GM21526 (cell line): ENCODE results near the gene POLD2.

ENCODE experiments used
- ATAC-seq: cut with Tn5 transposase; IDR thresholded peaks from one replicate; pipeline ENCODE4 v1.9.1; 2021; ENCODE audit warnings: moderate library complexity; ENCODE audit not compliant: unreplicated experiment, low FRiP score

The POLD2 gene

DNA sequence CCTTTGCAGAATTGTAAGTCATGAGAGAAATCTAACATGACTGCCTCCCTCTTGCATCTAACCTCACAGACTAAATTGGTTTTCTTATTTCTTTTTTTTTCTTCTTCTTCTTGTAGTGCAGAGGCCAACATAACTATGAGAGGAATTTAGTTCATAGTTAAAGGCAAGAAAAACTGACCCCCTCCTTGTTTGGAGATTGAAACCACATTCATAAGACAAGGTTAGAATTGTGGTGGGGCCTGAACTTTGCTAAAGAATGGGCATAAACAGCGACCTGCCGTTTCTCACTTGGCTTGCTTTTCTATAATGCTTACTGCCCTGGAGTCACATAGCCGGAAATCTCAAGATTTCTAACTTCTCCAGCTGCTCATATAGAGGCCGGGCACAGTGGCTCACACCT, 38.6 kb downstream of the POLD2 start:
- ATAC-seq = no peak

DNA sequence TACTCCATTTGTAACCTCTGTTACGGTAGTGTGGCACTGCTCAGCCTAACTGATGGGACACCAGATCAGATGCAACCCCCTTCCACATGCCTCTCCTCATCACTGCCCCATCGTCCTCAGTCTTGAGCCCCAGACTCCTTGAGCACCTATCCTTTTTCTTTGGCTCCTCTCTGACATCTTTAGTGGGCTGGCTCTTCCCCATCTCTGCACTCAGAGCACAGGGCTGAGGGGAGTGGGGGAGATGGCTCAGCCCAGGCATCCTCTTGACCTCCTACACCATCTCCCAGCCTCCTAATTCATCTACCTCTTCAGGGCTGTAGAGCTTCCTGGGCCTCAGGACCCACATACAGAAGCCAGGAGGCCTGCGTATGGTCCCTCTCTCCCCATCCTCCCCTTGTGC, 39.6 kb downstream of the POLD2 start:
- no peak for ATAC-seq

GRCh38 chr7:44082541-44083207, 40.7 kb downstream of the POLD2 start:
- peak; percentile 83 for ATAC-seq

GRCh38 chr7:44081266-44081748, 42.0 kb downstream of the POLD2 start:
- ATAC-seq = no peak

DNA sequence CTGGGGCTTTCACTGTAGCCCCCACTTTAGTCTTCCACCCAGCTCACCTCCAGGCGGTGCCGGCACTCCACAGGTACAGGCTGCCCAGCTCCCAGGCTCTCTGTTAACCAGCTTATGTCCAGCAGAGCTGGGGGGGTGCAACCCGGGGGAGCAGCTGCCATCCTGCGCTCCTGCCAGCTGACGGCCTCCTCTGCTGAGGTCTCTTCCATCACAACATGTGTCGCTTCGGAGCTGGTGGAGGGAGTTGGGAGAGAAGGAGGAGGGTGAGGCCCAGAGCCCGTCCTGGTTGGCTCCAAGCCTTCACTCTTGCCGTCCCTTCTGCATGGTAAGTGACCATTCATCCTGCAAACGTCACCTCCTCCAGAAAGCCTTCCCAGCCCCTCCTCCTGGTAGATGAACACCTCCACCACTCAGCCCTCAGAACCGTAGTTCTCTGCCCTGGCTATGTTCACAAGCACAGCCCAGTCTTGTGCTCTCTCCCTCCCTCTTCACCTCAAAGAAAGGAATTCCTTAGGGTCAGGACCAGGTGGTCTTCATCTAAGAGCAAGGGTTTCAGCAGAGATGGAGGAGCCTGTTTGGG, 42.6 kb downstream of the POLD2 start:
- no peak for ATAC-seq

DNA sequence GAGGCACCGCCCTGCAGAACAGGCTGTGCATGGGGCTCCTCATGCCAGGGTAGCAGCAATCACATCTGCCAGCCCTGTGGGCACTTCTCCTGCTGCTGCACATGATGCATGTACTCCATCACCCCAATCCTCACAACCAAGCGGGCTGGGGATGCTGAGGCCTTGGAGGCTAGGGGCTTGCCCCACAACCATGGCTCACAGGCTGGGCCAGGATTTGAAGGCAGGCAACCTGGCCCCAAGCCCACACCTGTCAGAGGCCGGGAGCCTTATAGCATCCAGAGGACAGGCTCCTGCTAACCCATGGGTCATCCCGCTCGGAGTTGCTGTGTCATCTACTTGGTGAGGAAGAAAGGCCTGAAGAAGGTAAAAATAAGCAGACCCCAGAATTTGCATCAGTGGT, 43.2 kb downstream of the POLD2 start:
- no peak for ATAC-seq

DNA sequence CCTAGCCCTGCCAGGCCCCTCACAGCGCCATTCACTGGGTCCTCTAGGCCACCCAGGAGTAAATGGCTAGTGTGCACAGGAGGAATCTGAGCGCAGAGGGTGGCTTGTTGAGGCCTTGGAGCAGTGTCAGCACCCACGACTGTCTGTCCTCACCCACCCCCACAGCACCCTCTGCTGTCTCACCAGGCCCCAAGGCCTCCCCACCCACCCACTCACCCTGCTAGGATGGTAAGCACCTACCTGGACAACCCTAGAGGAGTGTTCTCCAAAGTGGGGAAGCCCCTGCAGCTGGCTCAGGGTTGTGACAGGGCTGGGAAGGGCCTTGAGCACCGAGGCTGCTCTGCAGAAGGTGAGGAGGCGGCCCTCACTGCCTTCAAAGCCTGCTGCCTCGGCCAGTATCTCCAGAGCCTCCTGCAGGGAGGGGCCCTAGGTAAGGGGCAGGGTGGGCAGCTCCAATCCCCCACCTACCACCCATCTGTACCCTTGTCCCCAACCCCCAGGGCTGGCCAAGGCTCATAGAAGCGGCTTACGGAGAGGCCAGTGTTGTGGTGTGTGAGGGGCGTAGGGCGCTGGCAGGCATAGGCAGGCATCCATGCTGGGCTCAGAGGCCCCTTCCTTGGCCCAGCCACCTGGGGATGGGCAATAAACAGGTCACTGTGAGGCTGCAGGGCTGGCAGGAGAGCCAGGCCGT, 43.9 kb downstream of the POLD2 start:
- ATAC-seq = no peak

GRCh38 chr7:44078521-44078920, 44.8 kb downstream of the POLD2 start:
- no peak for ATAC-seq

DNA sequence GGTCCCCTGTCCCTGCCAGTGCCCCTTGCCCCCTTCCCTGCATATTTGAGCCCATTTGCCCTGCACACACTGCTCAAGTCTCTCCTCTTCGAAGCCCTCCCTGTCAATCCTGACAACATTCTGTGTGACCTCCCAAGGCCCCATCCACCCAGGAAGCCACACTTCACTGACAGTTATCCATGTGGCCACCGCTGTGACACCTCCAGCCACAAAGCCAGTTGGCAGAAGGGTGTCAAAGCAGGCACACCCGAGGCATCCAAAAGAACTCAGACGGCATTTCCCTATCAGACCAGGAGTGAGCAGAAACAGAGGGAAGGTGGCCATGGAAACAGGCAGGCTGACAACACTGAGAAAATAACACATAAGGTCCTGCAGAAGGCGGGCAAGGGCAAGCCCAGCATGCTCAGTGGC, 45.7 kb downstream of the POLD2 start:
- no peak for ATAC-seq

DNA sequence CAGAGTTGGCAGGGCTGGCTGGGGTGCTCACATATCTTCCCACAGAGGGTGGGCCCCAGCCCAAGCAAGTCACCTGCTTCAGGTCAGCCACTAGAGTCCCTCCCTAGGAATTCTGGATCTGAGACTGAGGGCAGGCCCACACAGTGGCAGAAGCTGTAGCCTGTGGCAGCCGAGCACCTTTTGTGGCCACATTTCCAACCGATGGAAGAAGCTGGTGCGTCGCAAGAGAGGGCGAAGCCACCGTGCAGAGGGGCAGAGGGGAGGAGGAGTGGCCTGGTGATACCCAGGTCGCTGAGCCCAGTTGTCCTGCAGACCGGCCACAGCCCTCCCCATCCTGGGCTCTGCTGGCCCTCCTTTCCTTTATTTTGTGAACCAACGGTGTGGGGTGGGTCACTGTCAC, 46.3 kb downstream of the POLD2 start:
- ATAC-seq = no peak

DNA sequence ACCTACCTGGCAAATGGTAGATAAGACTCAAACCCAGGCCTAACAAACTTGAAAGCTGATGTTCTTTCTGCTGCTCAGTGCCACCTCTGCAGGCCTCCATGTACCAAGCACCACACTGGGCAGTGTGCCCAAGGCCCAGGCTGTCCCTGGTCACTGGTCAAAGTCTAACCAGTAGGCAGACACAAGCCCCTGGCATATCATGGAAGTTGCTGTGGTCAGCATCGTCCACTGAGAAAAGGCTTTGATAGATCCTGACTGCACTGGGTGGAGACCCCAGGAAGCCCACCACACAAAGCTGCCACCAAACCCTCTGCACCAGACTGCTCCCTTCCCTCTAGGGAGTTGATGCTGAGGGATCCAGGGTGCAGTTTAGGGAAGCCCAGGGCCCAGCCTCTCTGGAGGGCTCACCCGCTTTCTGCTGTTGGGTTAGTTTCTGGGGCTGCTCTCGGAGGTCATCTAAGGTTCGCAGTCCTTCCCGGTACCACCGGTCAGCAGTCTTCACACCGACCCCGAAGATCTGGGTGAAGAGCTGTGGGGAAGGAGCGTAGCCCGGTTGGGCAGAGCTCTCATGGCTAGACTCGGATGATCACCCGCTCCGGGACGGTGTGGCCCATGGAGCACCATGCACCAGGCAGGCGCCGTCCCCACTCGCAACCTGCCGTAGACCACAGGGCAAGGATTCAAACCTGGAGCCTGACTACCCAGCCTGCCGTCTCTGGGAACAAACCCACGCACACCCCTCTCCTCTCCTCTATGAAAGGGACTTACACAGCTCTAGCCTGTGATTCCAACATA, 47.0 kb downstream of the POLD2 start:
- ATAC-seq = no peak

DNA sequence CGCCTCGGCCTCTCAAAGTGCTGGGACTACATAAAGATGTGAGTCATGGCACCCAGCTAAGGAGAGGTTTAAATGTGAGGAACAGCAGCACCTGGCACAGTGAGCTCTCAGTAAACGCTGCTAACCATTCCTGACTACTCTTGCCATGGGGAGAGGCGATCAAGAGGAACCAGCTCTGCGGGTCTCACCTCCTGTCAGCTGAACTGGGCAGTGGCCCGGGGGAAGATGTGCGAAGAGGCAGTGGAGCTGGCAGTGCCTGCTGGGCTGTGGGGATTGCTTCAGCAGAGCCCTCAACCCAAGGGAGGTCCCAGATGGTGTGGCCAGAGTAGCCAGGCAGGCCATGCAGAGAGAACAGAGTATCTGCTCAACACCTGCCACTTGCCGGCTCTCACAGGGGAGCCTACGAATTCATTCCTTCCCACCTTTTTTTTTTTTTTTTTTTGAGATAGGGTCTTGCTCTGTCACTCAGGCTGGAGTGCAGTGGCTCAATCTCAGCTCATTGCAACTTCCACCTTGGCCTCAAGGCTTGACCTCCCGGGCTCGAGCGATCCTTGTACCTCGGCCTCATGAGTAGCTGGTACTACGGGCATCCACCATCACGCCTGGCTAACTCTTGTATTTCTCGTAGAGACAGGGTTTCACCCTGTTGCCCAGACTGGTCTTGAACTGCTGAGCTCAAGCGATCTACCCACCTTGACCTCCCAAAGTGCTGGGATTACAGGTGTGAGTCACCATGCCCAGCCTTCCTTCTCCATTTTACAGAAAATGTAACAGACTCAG, 47.9 kb downstream of the POLD2 start:
- no peak for ATAC-seq

- ATAC-seq = no peak
Measured at GRCh38 chr7:44074349-44074695, 49.0 kb downstream of the POLD2 start.

DNA sequence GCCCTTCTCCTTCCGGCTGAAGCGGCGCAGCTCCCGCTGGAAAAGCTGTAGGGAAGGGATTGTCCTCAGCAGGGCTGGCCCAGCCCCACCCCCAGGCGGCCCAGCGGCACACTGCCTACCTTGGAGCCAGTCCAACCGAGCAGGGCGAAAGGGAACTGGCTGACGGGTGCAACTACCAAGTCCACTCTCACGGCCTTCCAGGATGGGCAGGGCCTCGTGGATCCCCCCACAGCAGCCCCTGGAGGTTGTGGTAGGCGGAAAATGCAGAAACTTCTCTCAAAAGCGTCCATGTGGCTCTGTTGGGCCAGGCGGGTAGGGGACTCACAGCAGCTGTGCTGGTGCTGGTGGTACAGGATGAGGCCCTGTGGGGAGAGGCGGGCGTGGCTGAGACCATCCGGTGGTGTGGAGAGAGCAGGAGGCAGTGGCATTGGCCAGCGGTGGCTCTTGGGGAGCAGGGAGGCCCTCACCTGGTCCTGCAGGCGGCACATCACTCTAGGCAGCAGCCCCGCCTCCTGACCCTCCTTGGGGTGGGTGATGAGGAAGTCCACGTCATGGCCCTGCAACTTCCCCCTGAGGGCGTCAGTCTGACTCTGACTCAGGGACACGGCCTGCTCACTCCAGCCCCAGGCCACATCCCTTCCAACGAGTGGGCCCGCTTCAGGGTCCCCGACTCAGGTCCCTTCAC, 49.5 kb downstream of the POLD2 start:
- ATAC-seq = no peak

DNA sequence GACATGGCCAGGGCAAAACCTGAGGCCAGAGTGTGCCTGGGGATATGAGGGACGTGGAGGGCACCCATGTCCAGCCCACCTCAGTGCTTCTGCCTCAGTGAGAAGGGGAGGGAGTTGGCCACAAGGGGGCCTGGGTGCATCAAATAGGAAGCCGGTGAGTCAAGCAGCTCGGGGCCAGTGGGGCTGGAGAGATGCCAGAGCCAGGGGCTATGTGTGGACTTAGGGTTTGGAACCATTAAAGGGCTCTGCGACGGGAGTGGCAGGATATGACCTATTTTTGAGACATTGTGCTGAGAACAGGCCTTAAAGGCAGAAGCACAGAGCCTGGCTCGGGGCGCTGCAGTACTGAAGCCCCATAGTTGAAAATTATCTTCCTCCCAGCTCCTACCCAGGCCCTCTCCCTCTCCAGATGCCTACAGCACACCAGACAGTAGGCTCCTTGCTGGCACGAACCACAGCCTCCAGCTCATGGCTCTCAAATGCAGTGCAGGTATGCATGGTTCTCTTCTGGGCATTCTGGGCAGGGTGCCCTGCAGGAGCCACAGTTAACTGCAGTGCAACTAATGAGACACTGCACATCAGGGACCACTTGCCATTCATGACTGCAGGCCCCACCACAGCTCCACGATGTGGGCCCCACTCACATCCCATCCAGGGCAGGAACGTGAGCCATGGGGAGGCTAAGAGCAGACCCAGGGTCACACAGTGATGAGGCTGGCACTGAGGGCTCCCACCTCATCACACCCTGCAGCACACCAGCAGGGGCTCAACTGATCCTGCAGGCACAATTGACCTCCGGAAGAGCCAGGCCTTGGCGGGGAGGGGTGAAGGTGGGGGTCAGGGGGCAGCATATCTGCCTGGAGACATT, 50.8 kb downstream of the POLD2 start:
- no peak for ATAC-seq

- ATAC-seq = no peak
Measured at GRCh38 chr7:44071726-44072363, 51.5 kb downstream of the POLD2 start.

DNA sequence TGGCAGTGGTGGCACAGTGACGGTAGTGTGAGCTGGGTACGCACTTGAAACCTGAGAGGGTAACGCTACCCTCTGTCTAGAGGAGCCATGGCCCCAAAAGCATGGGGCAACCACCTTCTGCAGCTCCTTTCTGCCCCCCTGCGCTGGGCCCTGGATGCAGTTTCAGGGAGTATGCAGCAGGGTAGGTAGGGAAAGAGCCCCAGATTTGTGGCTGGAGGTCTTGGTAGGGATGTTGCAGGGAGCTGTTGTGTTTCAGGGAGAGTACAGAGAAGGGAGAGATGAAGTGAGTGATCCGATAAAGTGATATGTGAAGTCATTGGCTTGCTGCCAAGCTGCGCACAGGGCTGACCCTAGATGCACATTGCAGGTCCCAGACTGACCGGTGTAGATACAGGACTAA, 55.3 kb downstream of the POLD2 start:
- no peak for ATAC-seq
